IMR-90 (cell line): ENCODE data around the gene ADGRV1. TPM values are rescaled to one million over a fixed set of nuclear protein-coding genes. Genes with fewer than 3 reads are reported as not detected.
A peak's percentile ranks its signal among the peaks of the same experiment; 100 is the strongest.

ENCODE experiments used
- ATAC-seq: fragments of 200-7000 bp; cut with Tn5 transposase; 2 replicates; pipeline ENCODE4 v1.9.1; 2020; ENCODE audit warnings: low read depth, mild to moderate bottlenecking, moderate library complexity
- BruUV-seq: library from RNA; stranded (reverse); fragments of 400-500 nt; replicated peaks from 2 replicates; lab custom pipeline; 2021; lab: Mats Ljungman, UMichigan
- CTCF ChIA-PET: fragments of 300-600 bp; formaldehyde crosslinking; extraction: SDS; loops from one replicate; lab custom pipeline; 2021; ENCODE audit warnings: antibody characterized with exemption; lab: Yijun Ruan, JAX
- POLR2A ChIA-PET: fragments of 300-600 bp; sonication (Branson Sonifier 250); formaldehyde crosslinking; loops from one replicate; lab custom pipeline; 2022; ENCODE audit warnings: antibody characterized with exemption; ENCODE audit not compliant: unreplicated experiment; lab: Charles Lee
- DNase-seq: peaks from one replicate; pipeline ENCODE4 v3.0.0; 2013
- H2AFZ ChIP-seq: replicated peaks from 2 replicates; pipeline ENCODE3; 2013; ENCODE audit warnings: low read length, mild to moderate bottlenecking; ENCODE audit not compliant: poor library complexity
- H2AK5ac ChIP-seq: 2 replicates; pipeline ENCODE4 v1.6.1; 2013; ENCODE audit warnings: low read depth, low read length, inconsistent platforms
- H2AK9ac ChIP-seq: replicated peaks from 2 replicates; pipeline ENCODE3; 2013; ENCODE audit warnings: mild to moderate bottlenecking, low read depth, low read length, moderate library complexity; ENCODE audit not compliant: poor library complexity
- H2BK120ac ChIP-seq: 2 replicates; pipeline ENCODE4 v1.6.1; 2013; ENCODE audit warnings: low read depth, low read length, inconsistent platforms
- H2BK15ac ChIP-seq: 3 replicates; pipeline ENCODE4 v1.6.1; 2013; ENCODE audit warnings: low read depth, low read length, inconsistent platforms
- H2BK20ac ChIP-seq: 2 replicates; pipeline ENCODE4 v1.6.1; 2013; ENCODE audit warnings: low read depth, mild to moderate bottlenecking, inconsistent platforms, low read length, moderate library complexity
- H2BK5ac ChIP-seq: 2 replicates; pipeline ENCODE4 v1.6.1; 2013; ENCODE audit warnings: mild to moderate bottlenecking, low read depth, low read length, inconsistent platforms; ENCODE audit not compliant: poor library complexity, severe bottlenecking
- H3K14ac ChIP-seq: replicated peaks from 2 replicates; pipeline ENCODE4 v1.6.1; 2013; ENCODE audit warnings: low read depth, low read length, inconsistent platforms
- H3K18ac ChIP-seq: 2 replicates; pipeline ENCODE4 v1.6.1; 2013; ENCODE audit warnings: low read depth, low read length, control low read depth
- H3K23ac ChIP-seq: 2 replicates; pipeline ENCODE4 v1.6.1; 2013; ENCODE audit warnings: low read depth, low read length, inconsistent platforms
- H3K27ac ChIP-seq: 2 replicates; pipeline ENCODE4 v1.5.1; 2013; ENCODE audit warnings: mild to moderate bottlenecking, control low read depth, low read length; ENCODE audit not compliant: insufficient read depth
- H3K27me3 ChIP-seq: 2 replicates; pipeline ENCODE4 v1.6.1; 2013; ENCODE audit warnings: low read length; ENCODE audit not compliant: control insufficient read depth, insufficient read depth
- H3K36me3 ChIP-seq: 2 replicates; pipeline ENCODE4 v1.6.1; 2013; ENCODE audit warnings: low read length, mixed read lengths; ENCODE audit not compliant: control insufficient read depth, insufficient read depth
- H3K4ac ChIP-seq: 2 replicates; pipeline ENCODE4 v1.6.1; 2013; ENCODE audit warnings: low read depth, low read length, inconsistent platforms
- H3K4me1 ChIP-seq: 2 replicates; pipeline ENCODE4 v1.6.1; 2013; ENCODE audit warnings: low read length, mixed read lengths; ENCODE audit not compliant: control insufficient read depth, insufficient read depth
- H3K4me2 ChIP-seq: 2 replicates; pipeline ENCODE4 v1.6.1; 2013; ENCODE audit warnings: low read depth, mild to moderate bottlenecking, control low read depth, low read length, moderate library complexity
- H3K4me3 ChIP-seq: 2 replicates; pipeline ENCODE4 v1.5.1; 2013; ENCODE audit warnings: low read depth, mild to moderate bottlenecking, control low read depth, low read length, moderate library complexity; ENCODE audit not compliant: insufficient read depth
- H3K56ac ChIP-seq: 2 replicates; pipeline ENCODE4 v1.6.1; 2013; ENCODE audit warnings: low read length, inconsistent platforms; ENCODE audit not compliant: insufficient read depth; ENCODE audit errors: extremely low read depth
- H3K79me1 ChIP-seq, 2 experiments: 2 replicates each; pipeline ENCODE4 v1.6.1; 2013; ENCODE audit warnings: low read length in 2 of 2, inconsistent platforms in 1 of 2, low read depth in 1 of 2
- H3K9ac ChIP-seq: 2 replicates; pipeline ENCODE4 v1.6.1; 2013; ENCODE audit warnings: low read depth, low read length, control low read depth
- H3K9me1 ChIP-seq: 2 replicates; pipeline ENCODE4 v1.6.1; 2013; ENCODE audit warnings: low read length, inconsistent platforms; ENCODE audit not compliant: insufficient read depth
- H3K9me3 ChIP-seq: 2 replicates; pipeline ENCODE4 v1.6.1; 2013; ENCODE audit warnings: low read length; ENCODE audit not compliant: control insufficient read depth, insufficient read depth
- H4K20me1 ChIP-seq: 2 replicates; pipeline ENCODE4 v1.6.1; 2013; ENCODE audit warnings: low read length, inconsistent platforms; ENCODE audit not compliant: insufficient read depth
- H4K5ac ChIP-seq: 2 replicates; pipeline ENCODE4 v1.6.1; 2013; ENCODE audit warnings: mild to moderate bottlenecking, low read depth, low read length, control low read depth
- H4K8ac ChIP-seq, 2 experiments: 2 replicates each; pipeline ENCODE4 v1.6.1; 2013; ENCODE audit warnings: low read depth in 2 of 2, low read length in 2 of 2, control low read depth in 1 of 2, inconsistent platforms in 1 of 2
- H4K91ac ChIP-seq: 2 replicates; pipeline ENCODE4 v1.6.1; 2013; ENCODE audit warnings: low read depth, low read length, inconsistent platforms; ENCODE audit not compliant: insufficient read depth
- CEBPB ChIP-seq: IDR thresholded peaks from 2 replicates; pipeline ENCODE4 v1.6.1; 2012; ENCODE audit warnings: low read depth, low read length, improper control_type of control experiment
- CHD1 ChIP-seq: IDR thresholded peaks from 2 replicates; pipeline ENCODE4 v1.6.1; 2012; ENCODE audit warnings: low read depth, low read length, improper control_type of control experiment
- ELK1 ChIP-seq: fragments of 150-350 bp; IDR thresholded peaks from 2 replicates; pipeline ENCODE4 v1.6.1; 2016; ENCODE audit warnings: low read depth, mild to moderate bottlenecking, low read length, moderate library complexity, borderline replicate concordance
- MAFK ChIP-seq: IDR thresholded peaks from 2 replicates; pipeline ENCODE4 v1.6.1; 2012; ENCODE audit warnings: low read depth, low read length, improper control_type of control experiment
- MXI1 ChIP-seq: IDR thresholded peaks from 2 replicates; pipeline ENCODE4 v1.6.1; 2012; ENCODE audit warnings: low read depth, mild to moderate bottlenecking, low read length, moderate library complexity, borderline replicate concordance
- NFE2L2 ChIP-seq: fragments of 150-350 bp; IDR thresholded peaks from 2 replicates; pipeline ENCODE4 v1.6.1; 2016; ENCODE audit warnings: low read depth, mild to moderate bottlenecking, low read length
- SMC3 ChIP-seq: fragments of 150-350 bp; IDR thresholded peaks from 2 replicates; pipeline ENCODE4 v1.6.1; 2016; ENCODE audit warnings: low read depth, mild to moderate bottlenecking, antibody characterized with exemption, low read length, moderate library complexity
- USF2 ChIP-seq: fragments of 150-350 bp; IDR thresholded peaks from 2 replicates; pipeline ENCODE4 v1.6.1; 2017; ENCODE audit warnings: mild to moderate bottlenecking, antibody characterized with exemption, low read length, low read depth
- WGBS, 2 experiments: methylation state at CpG; one replicate each; pipeline versions ENCODE4 v1.1.5 to v1.1.7; 2013; ENCODE audit warnings: missing lambda C conversion rate in 2 of 2; ENCODE audit not compliant: insufficient read length in 1 of 2; ENCODE audit errors: extremely low coverage in 2 of 2; 5-methylcytosine and 5-hydroxymethylcytosine counted together
- dilution Hi-C: fragments of 300-500 bp; cut with HindIII; formaldehyde crosslinking; loops from one replicate; pipeline ENCODE4 v1.14.3; 2018; ENCODE audit warnings: low sequenced_read_pairs; ENCODE audit not compliant: unreplicated experiment
- in situ Hi-C: fragments of 300-500 bp; cut with MboI; formaldehyde crosslinking; loops from 3 replicates; pipeline ENCODE4 v1.14.3; 2019; ENCODE audit warnings: low sequenced_read_pairs, inconsistent platforms, mixed read lengths
- intact Hi-C: fragments of 100-400 bp; cut with micrococcal nuclease; formaldehyde crosslinking; loops from 2 replicates; pipeline ENCODE4 v1.10.0; 2022
- polyA plus RNA-seq, 3 experiments: library from polyadenylated mRNA; depleted of rRNA; stranded (reverse); fragments of >200 nt; gene quantifications; 2 replicates each; pipeline ENCODE4 v1.2.3, GENCODE V29; 2012; ENCODE audit warnings: low replicate concordance in 1 of 3
- total RNA-seq: library from RNA; depleted of rRNA; stranded (reverse); fragments of >200 nt; gene quantifications from 2 replicates; pipeline ENCODE4 v1.2.3, GENCODE V29; 2012

Gene ADGRV1
- total and polyA plus RNA-seq, 2 of the 4 experiments (the other 2 are of a cell fraction), result under 0.01 TPM; not detected in 1

GRCh38 chr5:90777959-90778358, 219.4 kb downstream of the ADGRV1 start:
- no peak overlapping the region for H4K8ac ChIP-seq
- H3K14ac ChIP-seq, result no peak overlapping the region
- H4K20me1 ChIP-seq, result no peaks in the 10 kb centered on the region
- H3K56ac ChIP-seq, result no peak overlapping the region
- no peak overlapping the region for H3K4me2 ChIP-seq
- no peak overlapping the region for H2BK15ac ChIP-seq
- no peaks in the 10 kb centered on the region for H3K9me3 ChIP-seq
- ATAC-seq (no peak), DNase-seq (no peak)
- no peak overlapping the region for H3K18ac ChIP-seq
- ChIA-PET CTCF (no interaction called here), POLR2A (no interaction called here)
- H3K4me1 ChIP-seq, result no peaks in the 10 kb centered on the region
- no peak overlapping the region for H3K9ac ChIP-seq
- H2BK20ac ChIP-seq, result no peak overlapping the region
- in situ Hi-C loops (no loop called here), intact Hi-C loops (no loop called here), dilution Hi-C loops (no loop called here)
- no peak overlapping the region for H3K27ac ChIP-seq
- H2BK120ac ChIP-seq, result no peak overlapping the region
- H3K4ac ChIP-seq, result no peak overlapping the region
- no TSS peak for BruUV-seq
- H4K91ac ChIP-seq, result no peak overlapping the region
- H3K9me1 ChIP-seq, result no peaks in the 10 kb centered on the region
- no peak overlapping the region for H2AK9ac ChIP-seq
- TF ChIP-seq ELK1, result no peak
- no peak for TF ChIP-seq CEBPB
- no peak for TF ChIP-seq MAFK
- TF ChIP-seq USF2, result no peak
- no peak for TF ChIP-seq NFE2L2
- no peak for TF ChIP-seq CHD1
- no peak for TF ChIP-seq SMC3
- no peak for TF ChIP-seq MXI1
- no peak overlapping the region for H2AFZ ChIP-seq
- 60% methylated on average over 2 of the region's 6 CpGs; no CpG with 5 or more reads in 1 of the 2 experiments for WGBS, 2 experiments
- no peak overlapping the region for H4K5ac ChIP-seq
- no peaks in the 10 kb centered on the region for H3K27me3 ChIP-seq
- H3K79me1 ChIP-seq, result no peaks in the 10 kb centered on the region
- no peaks in the 10 kb centered on the region for H3K36me3 ChIP-seq
- no peak overlapping the region for H3K23ac ChIP-seq
- H2BK5ac ChIP-seq, result peak overlapping the region; percentile 70
- no peak overlapping the region for H2AK5ac ChIP-seq
- no peak overlapping the region for H3K4me3 ChIP-seq
